RPMI7951 (cell line): ENCODE results near the gene IER3. TPM values are rescaled to one million over a fixed set of nuclear protein-coding genes. Genes with fewer than 3 reads are reported as not detected.

Experiments used
- DNase-seq: peaks from one replicate; pipeline ENCODE4 v3.0.0-alpha.2; 2012; ENCODE audit warnings: low read depth
- total RNA-seq: library from RNA; depleted of rRNA; stranded (reverse); fragments of >200 nt; shearing (Covaris generic); gene quantifications from 2 replicates; pipeline ENCODE4 v1.2.3, GENCODE V29; 2014; rRNA removed

Gene IER3
- total RNA-seq, 1 experiment from 2014 or later, result 377 TPM

- no peak for DNase-seq
Measured at GRCh38 chr6:30703821-30704220, 40.5 kb downstream of the IER3 start.

GRCh38 chr6:30703011-30703410 lies 41.3 kb downstream of the IER3 start:
- no peak for DNase-seq

- no peak for DNase-seq
Measured at GRCh38 chr6:30700340-30700739, 44.0 kb downstream of the IER3 start.

GRCh38 chr6:30696432-30696831 lies 47.9 kb downstream of the IER3 start:
- DNase-seq, result no peak

Other genes with a start within 250 kb of the IER3 start
- 38.6 and 51.9 TPM in 2 replicates for gene GNL1, start 188.1 kb downstream of the IER3 start, total RNA-seq
- gene PRR3, start 187.3 kb downstream of the IER3 start, total RNA-seq, result 6.9 and 9.6 TPM in 2 replicates
- 38.9 and 42.9 TPM in 2 replicates for gene ABCF1, start 173.1 kb downstream of the IER3 start, total RNA-seq
- gene PPP1R10, start 127.3 kb downstream of the IER3 start, total RNA-seq, result 20.8 and 36.8 TPM in 2 replicates
- gene MRPS18B, start 126.7 kb downstream of the IER3 start, total RNA-seq, result 78.4 and 122 TPM in 2 replicates
- gene ATAT1, start 117.7 kb downstream of the IER3 start, total RNA-seq, result 7.7 and 11.3 TPM in 2 replicates
- 7.1 and 7.4 TPM in 2 replicates for gene C6orf136, start 97.4 kb downstream of the IER3 start, total RNA-seq
- 32.2 and 36.8 TPM in 2 replicates for gene DHX16, start 71.5 kb downstream of the IER3 start, total RNA-seq
- 77.4 and 83.9 TPM in 2 replicates for gene PPP1R18, start 57.9 kb downstream of the IER3 start, total RNA-seq
- gene NRM, start 53.6 kb downstream of the IER3 start, total RNA-seq, result 18.2 and 29.2 TPM in 2 replicates
- 6.4 and 13.6 TPM in 2 replicates for gene MDC1, start 27.3 kb downstream of the IER3 start, total RNA-seq
- 1,269 and 1,837 TPM in 2 replicates for gene TUBB, start 24.2 kb downstream of the IER3 start, total RNA-seq
- gene FLOT1, start 1.9 kb downstream of the IER3 start, total RNA-seq, result 108 and 118 TPM in 2 replicates
- gene DDR1, start 140.0 kb upstream of the IER3 start, total RNA-seq, result 12.0 and 16.6 TPM in 2 replicates
- 12.4 and 14.6 TPM in 2 replicates for gene GTF2H4, start 163.7 kb upstream of the IER3 start, total RNA-seq
- gene VARS2, start 169.7 kb upstream of the IER3 start, total RNA-seq, result 9.5 and 9.6 TPM in 2 replicates
- 0.24 TPM in 1 of 2 replicates, not detected in the other for gene SFTA2, start 187.6 kb upstream of the IER3 start, total RNA-seq
- gene MUCL3, start 196.4 kb upstream of the IER3 start, total RNA-seq, result not detected in 2 replicates
- not detected in 2 replicates for gene MUC21, start 239.2 kb upstream of the IER3 start, total RNA-seq